A549 (cell line): ENCODE data around the gene RASSF8. TPM values are rescaled to one million over a fixed set of nuclear protein-coding genes. Genes with fewer than 3 reads are reported as not detected.

ENCODE experiments used
- ATAC-seq, 2 experiments: fragments of 200-7000 bp in 1 of 2; fragments of >200 bp in 1 of 2; cut with Nextera tagmentation in 1 of 2; cut with Tn5 transposase in 1 of 2; 3 replicates each; pipeline versions ENCODE4 v1.8.0 to v1.9.1; 2018 to 2020; ENCODE audit warnings: mild to moderate bottlenecking in 1 of 2, moderate library complexity in 1 of 2
- CTCF ChIA-PET: fragments of 300-600 bp; sonication (Branson Sonifier 250); formaldehyde crosslinking; extraction: SDS; loops from one replicate; lab custom pipeline; 2021; ENCODE audit warnings: antibody characterized with exemption, inconsistent platforms; lab: Yijun Ruan, JAX
- POLR2A ChIA-PET: fragments of 350-600 bp; formaldehyde crosslinking; extraction: SDS; loops from one replicate; lab custom pipeline; 2021; ENCODE audit warnings: antibody characterized with exemption, inconsistent platforms; lab: Yijun Ruan, JAX
- DNase-seq, 2 experiments: peaks; one replicate each; pipeline versions ENCODE4 v3.0.0 to v3.0.0-alpha.2; 2011 to 2016; ENCODE audit warnings: low read depth in 1 of 2, low spot score in 1 of 2
- FAIRE-seq: peaks from 2 replicates; lab custom pipeline; 2011; peaks lifted over from hg19 to GRCh38; lab: Jason Lieb, UNC
- H3K27ac ChIP-seq, 2 experiments: fragments of >200 bp; sonication (Bioruptor Twin); formaldehyde crosslinking; 3 replicates each; pipeline ENCODE4 v1.5.1; 2016 to 2017
- H3K4me1 ChIP-seq: fragments of >200 bp; sonication (Bioruptor Twin); formaldehyde crosslinking; 3 replicates; pipeline ENCODE4 v1.6.1; 2016
- H3K4me2 ChIP-seq: fragments of >200 bp; sonication (Bioruptor Twin); formaldehyde crosslinking; 3 replicates; pipeline ENCODE4 v1.6.1; 2016
- H3K4me3 ChIP-seq: fragments of >200 bp; sonication (Bioruptor Twin); formaldehyde crosslinking; 3 replicates; pipeline ENCODE4 v1.5.1; 2016
- H3K9me3 ChIP-seq: fragments of >200 bp; sonication (Bioruptor Twin); formaldehyde crosslinking; 3 replicates; pipeline ENCODE4 v1.6.1; 2016
- BHLHE40 ChIP-seq: IDR thresholded peaks from 2 replicates; pipeline ENCODE4 v1.6.1; 2012; ENCODE audit warnings: low read depth, low read length, inconsistent platforms
- CBX2 ChIP-seq: fragments of 200-600 bp; sonication (generic); IDR thresholded peaks from 2 replicates; pipeline ENCODE4 v1.6.1; 2016; ENCODE audit warnings: low read depth, mild to moderate bottlenecking, borderline replicate concordance
- EHF ChIP-seq: fragments of 250-450 bp; sonication (Bioruptor Pico); IDR thresholded peaks from 2 replicates; pipeline ENCODE4 v1.5.0; 2020; ENCODE audit warnings: mild to moderate bottlenecking
- EP300 ChIP-seq, 2 experiments: fragments of >200 bp; sonication (Bioruptor Twin); formaldehyde crosslinking; IDR thresholded peaks; 2 replicates in 1 of 2; 3 replicates in 1 of 2; pipeline ENCODE4 v1.6.1; 2016 to 2017
- FOSB ChIP-seq: fragments of 250-450 bp; sonication (Bioruptor Pico); IDR thresholded peaks from 2 replicates; pipeline ENCODE4 v1.5.0; 2020; ENCODE audit warnings: mild to moderate bottlenecking, moderate library complexity
- HDAC2 ChIP-seq: fragments of 200-600 bp; sonication (generic); IDR thresholded peaks from 2 replicates; pipeline ENCODE4 v1.6.1; 2016
- HOXB13 ChIP-seq: fragments of 250-450 bp; sonication (Bioruptor Pico); IDR thresholded peaks from 2 replicates; pipeline ENCODE4 v1.5.0; 2020; ENCODE audit warnings: low read depth, mild to moderate bottlenecking, moderate library complexity
- HOXB5 ChIP-seq: fragments of 250-450 bp; sonication (Bioruptor Pico); IDR thresholded peaks from 2 replicates; pipeline ENCODE4 v1.5.0; 2020; ENCODE audit warnings: mild to moderate bottlenecking, moderate library complexity
- JUN ChIP-seq, 2 experiments: fragments of >200 bp; sonication (Bioruptor Twin); formaldehyde crosslinking; IDR thresholded peaks; 2 replicates in 1 of 2; 3 replicates in 1 of 2; pipeline ENCODE4 v1.6.1; 2016 to 2017
- NFE2L2 ChIP-seq: fragments of 150-350 bp; conservative IDR thresholded peaks from 2 replicates; pipeline ENCODE4 v1.6.1; 2014; ENCODE audit warnings: low read length
- NPAS2 ChIP-seq: fragments of 250-450 bp; sonication (Bioruptor Pico); IDR thresholded peaks from 2 replicates; pipeline ENCODE4 v1.8.0; 2022; ENCODE audit warnings: mild to moderate bottlenecking, moderate library complexity, borderline replicate concordance
- POLR2A ChIP-seq: IDR thresholded peaks from 2 replicates; pipeline ENCODE4 v1.6.1; 2012; ENCODE audit warnings: mild to moderate bottlenecking, low read length
- POLR2AphosphoS2 ChIP-seq: conservative IDR thresholded peaks from 2 replicates; pipeline ENCODE4 v1.6.1; 2012; ENCODE audit warnings: low read length, improper control_type of control experiment, inconsistent platforms
- RARB ChIP-seq: fragments of 250-450 bp; sonication (Bioruptor Pico); IDR thresholded peaks from 2 replicates; pipeline ENCODE4 v1.8.0; 2021; ENCODE audit warnings: mild to moderate bottlenecking, moderate library complexity
- ZC3H11A ChIP-seq: fragments of 450-650 bp; IDR thresholded peaks from 2 replicates; pipeline ENCODE4 v1.6.1; 2014; ENCODE audit warnings: antibody characterized with exemption, mild to moderate bottlenecking
- ZNF302 ChIP-seq: fragments of 250-450 bp; sonication (Bioruptor Pico); IDR thresholded peaks from 2 replicates; pipeline ENCODE4 v1.9.0; 2021; ENCODE audit warnings: inconsistent platforms, mild to moderate bottlenecking, moderate library complexity
- WGBS: methylation state at CpG from one replicate; pipeline ENCODE4 v1.1.6; 2017; ENCODE audit errors: missing lambda C conversion rate; 5-methylcytosine and 5-hydroxymethylcytosine counted together
- polyA plus RNA-seq, 4 experiments: library from polyadenylated mRNA; depleted of rRNA in 3 of 4; stranded (reverse); fragments of >200 nt; fragmentation: RNase III in 1 of 4; extraction: RNeasy Plus Mini Kit Qiagen cat#74134 plus additional on column Dnase treatment in 1 of 4; gene quantifications; 2 replicates in 3 of 4; 3 replicates in 1 of 4; pipeline ENCODE4 v1.2.3, GENCODE V29; 2011 to 2017
- TF ChIP-seq, protein P1 (sequence below): fragments of >200 bp; sonication (Bioruptor Twin); formaldehyde crosslinking; IDR thresholded peaks from 3 replicates; pipeline ENCODE4 v1.5.1; 2016
- TF ChIP-seq, protein P2 (sequence below): fragments of 450-650 bp; IDR thresholded peaks from 2 replicates; pipeline ENCODE4 v1.6.1; 2014; ENCODE audit warnings: antibody characterized with exemption
- TF ChIP-seq, protein P3 (sequence below): IDR thresholded peaks from 2 replicates; pipeline ENCODE4 v1.6.1; 2012
- TF ChIP-seq, protein P4 (sequence below): fragments of 200-600 bp; sonication (generic); IDR thresholded peaks from 2 replicates; pipeline ENCODE4 v1.6.1; 2016; ENCODE audit warnings: antibody characterized with exemption, mild to moderate bottlenecking, moderate library complexity
- TF ChIP-seq, protein P5 (sequence below): fragments of 250-450 bp; sonication (Bioruptor Pico); IDR thresholded peaks from 2 replicates; pipeline ENCODE4 v1.5.0; 2021; ENCODE audit warnings: mild to moderate bottlenecking, moderate library complexity, borderline replicate concordance

RASSF8 gene
- polyA plus RNA-seq, 2 of the 4 experiments (the other 2 are of a cell fraction): 5.7 to 8.7 TPM

DNA sequence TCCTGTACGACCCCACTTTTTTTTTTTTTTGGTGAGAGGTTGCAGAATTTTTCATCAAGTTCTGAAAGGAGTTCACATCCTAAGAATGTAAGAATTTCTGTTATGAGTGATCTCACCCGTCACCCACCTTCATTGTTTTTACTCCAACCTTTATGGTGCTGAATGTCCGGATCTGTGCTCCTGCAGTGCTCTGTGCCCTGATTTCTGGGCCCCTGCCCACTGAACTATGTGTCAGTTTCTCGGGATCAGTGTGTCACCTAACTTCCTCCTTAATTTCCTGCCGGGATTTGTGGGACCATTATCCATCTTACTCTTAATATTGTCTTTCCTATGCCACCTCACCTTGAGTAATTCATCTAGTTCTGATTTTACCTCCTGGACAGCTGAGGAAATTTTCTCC lies 11.6 kb downstream of the RASSF8 start:
- POLR2A ChIA-PET: no interaction called here
- H3K9me3 ChIP-seq: no peaks in the 10 kb centered on the region
- no peak overlapping the region for H3K4me2 ChIP-seq
- CTCF ChIA-PET: interaction anchor here (0.7 kb wide), 2 partner anchors 48 to 63 kb away, joined by 3 read pairs; no protein-coding TSS in a partner anchor
- no peak for FAIRE-seq
- no peak for TF ChIP-seq HOXB13 (CRISPR knock-in tag)
- TF ChIP-seq, protein P1, sequence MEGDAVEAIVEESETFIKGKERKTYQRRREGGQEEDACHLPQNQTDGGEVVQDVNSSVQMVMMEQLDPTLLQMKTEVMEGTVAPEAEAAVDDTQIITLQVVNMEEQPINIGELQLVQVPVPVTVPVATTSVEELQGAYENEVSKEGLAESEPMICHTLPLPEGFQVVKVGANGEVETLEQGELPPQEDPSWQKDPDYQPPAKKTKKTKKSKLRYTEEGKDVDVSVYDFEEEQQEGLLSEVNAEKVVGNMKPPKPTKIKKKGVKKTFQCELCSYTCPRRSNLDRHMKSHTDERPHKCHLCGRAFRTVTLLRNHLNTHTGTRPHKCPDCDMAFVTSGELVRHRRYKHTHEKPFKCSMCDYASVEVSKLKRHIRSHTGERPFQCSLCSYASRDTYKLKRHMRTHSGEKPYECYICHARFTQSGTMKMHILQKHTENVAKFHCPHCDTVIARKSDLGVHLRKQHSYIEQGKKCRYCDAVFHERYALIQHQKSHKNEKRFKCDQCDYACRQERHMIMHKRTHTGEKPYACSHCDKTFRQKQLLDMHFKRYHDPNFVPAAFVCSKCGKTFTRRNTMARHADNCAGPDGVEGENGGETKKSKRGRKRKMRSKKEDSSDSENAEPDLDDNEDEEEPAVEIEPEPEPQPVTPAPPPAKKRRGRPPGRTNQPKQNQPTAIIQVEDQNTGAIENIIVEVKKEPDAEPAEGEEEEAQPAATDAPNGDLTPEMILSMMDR: no peak
- no peak for TF ChIP-seq NPAS2
- no peak for TF ChIP-seq ZNF302
- no peak for TF ChIP-seq EHF (CRISPR knock-in tag)
- TF ChIP-seq, protein P2, sequence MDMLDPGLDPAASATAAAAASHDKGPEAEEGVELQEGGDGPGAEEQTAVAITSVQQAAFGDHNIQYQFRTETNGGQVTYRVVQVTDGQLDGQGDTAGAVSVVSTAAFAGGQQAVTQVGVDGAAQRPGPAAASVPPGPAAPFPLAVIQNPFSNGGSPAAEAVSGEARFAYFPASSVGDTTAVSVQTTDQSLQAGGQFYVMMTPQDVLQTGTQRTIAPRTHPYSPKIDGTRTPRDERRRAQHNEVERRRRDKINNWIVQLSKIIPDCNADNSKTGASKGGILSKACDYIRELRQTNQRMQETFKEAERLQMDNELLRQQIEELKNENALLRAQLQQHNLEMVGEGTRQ: no peak
- TF ChIP-seq, protein P3, sequence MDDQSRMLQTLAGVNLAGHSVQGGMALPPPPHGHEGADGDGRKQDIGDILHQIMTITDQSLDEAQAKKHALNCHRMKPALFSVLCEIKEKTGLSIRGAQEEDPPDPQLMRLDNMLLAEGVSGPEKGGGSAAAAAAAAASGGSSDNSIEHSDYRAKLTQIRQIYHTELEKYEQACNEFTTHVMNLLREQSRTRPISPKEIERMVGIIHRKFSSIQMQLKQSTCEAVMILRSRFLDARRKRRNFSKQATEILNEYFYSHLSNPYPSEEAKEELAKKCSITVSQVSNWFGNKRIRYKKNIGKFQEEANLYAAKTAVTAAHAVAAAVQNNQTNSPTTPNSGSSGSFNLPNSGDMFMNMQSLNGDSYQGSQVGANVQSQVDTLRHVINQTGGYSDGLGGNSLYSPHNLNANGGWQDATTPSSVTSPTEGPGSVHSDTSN: no peak
- no peak for TF ChIP-seq NFE2L2
- TF ChIP-seq FOSB (CRISPR knock-in tag): no peak
- H3K4me3 ChIP-seq: no peak overlapping the region
- no peak for DNase-seq
- H3K27ac ChIP-seq: no peak overlapping the region
- 79% methylated on average over 5 of the region's 5 CpGs for WGBS
- H3K4me1 ChIP-seq: no peaks in the 10 kb centered on the region
- no peak for ATAC-seq

DNA sequence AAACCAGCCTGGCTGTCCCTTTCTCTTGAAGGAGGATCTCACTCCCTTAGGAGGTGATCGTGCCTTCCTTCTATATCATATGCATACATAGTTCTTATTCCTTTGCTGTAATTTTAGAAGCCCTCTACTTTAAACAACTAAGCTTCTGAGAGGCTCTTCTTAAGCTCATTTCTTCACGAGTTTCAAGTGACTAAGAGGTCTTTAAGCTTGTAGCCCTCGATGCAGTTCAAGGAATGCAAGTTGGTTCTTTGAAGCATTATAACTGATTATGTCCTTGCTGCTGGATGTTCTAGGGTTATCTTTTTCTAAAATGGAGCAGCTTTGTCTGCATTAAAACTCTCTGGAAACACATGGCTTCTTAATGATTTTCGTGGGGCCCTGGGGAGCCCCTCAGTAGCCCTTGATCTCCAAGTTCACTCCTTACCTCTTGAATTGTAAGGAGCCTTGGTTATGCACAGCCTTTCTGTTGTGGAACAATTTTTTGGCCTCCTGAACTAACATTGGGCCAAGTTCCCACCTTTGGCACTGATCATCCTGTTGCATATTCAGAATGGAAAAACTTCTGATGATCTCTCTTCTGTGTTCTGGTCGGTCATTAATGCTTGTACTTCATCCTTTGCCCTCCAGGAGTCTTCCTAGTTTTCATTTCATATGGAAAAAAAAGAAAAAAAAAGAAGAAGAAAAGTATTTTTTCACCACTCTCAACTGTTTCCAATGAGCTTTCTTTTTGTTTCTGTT lies 12.6 kb downstream of the RASSF8 start:
- H3K9me3 ChIP-seq: no peaks in the 10 kb centered on the region
- H3K27ac ChIP-seq: no peak overlapping the region
- no peak overlapping the region for H3K4me2 ChIP-seq
- H3K4me1 ChIP-seq: no peaks in the 10 kb centered on the region
- WGBS: 76% methylated on average over 5 of the region's 5 CpGs
- POLR2A ChIA-PET: interaction anchor here (2.0 kb wide), 1 partner anchor 12 kb away, joined by 5 read pairs; the partner anchor contains the start of gene RASSF8
- TF ChIP-seq HOXB5: no peak
- no peak for TF ChIP-seq ZC3H11A
- TF ChIP-seq, all 56 proteins: peak for 0
- ATAC-seq (no peak), FAIRE-seq (no peak), DNase-seq (no peak)
- CTCF ChIA-PET: interaction anchor here (0.7 kb wide), 1 partner anchor 47 kb away, joined by 3 read pairs; no protein-coding TSS in a partner anchor
- no peak overlapping the region for H3K4me3 ChIP-seq

DNA sequence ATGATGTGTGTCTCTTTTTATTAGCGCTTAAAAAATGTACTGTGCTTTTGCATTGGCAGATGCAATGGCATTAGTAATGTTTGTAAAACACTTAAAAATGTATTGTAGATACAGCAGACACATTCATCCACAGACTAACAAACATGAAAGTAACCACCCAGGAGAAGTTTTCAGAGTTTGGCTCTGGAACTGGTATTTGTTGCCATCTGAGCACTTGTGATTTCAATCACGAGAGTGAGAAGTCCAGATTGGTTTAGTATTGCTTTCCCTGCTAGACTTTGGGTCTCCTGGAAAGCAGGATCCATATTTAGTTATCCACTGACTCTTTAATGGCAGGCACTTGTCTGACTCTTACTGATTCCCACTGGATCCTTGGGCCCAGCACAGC lies 13.2 kb downstream of the RASSF8 start:
- 91% methylated on average over 2 of the region's 2 CpGs for WGBS

More for the DNA sequence above, 13.2 kb downstream of the RASSF8 start:
- no peak for ATAC-seq
- ChIA-PET POLR2A (interaction anchor here (2.0 kb wide), 1 partner anchor 13 kb away, joined by 5 read pairs; the partner anchor contains the start of gene RASSF8), CTCF (no interaction called here)
- no peak for TF ChIP-seq CBX2
- TF ChIP-seq EP300 (IDR thresholded peaks at IDR 0.05): no peak
- no peak for TF ChIP-seq NFE2L2
- TF ChIP-seq HDAC2: no peak
- TF ChIP-seq POLR2AphosphoS2: no peak
- TF ChIP-seq, protein P4, sequence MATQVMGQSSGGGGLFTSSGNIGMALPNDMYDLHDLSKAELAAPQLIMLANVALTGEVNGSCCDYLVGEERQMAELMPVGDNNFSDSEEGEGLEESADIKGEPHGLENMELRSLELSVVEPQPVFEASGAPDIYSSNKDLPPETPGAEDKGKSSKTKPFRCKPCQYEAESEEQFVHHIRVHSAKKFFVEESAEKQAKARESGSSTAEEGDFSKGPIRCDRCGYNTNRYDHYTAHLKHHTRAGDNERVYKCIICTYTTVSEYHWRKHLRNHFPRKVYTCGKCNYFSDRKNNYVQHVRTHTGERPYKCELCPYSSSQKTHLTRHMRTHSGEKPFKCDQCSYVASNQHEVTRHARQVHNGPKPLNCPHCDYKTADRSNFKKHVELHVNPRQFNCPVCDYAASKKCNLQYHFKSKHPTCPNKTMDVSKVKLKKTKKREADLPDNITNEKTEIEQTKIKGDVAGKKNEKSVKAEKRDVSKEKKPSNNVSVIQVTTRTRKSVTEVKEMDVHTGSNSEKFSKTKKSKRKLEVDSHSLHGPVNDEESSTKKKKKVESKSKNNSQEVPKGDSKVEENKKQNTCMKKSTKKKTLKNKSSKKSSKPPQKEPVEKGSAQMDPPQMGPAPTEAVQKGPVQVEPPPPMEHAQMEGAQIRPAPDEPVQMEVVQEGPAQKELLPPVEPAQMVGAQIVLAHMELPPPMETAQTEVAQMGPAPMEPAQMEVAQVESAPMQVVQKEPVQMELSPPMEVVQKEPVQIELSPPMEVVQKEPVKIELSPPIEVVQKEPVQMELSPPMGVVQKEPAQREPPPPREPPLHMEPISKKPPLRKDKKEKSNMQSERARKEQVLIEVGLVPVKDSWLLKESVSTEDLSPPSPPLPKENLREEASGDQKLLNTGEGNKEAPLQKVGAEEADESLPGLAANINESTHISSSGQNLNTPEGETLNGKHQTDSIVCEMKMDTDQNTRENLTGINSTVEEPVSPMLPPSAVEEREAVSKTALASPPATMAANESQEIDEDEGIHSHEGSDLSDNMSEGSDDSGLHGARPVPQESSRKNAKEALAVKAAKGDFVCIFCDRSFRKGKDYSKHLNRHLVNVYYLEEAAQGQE: no peak
- TF ChIP-seq POLR2A: no peak
- TF ChIP-seq, protein P5, sequence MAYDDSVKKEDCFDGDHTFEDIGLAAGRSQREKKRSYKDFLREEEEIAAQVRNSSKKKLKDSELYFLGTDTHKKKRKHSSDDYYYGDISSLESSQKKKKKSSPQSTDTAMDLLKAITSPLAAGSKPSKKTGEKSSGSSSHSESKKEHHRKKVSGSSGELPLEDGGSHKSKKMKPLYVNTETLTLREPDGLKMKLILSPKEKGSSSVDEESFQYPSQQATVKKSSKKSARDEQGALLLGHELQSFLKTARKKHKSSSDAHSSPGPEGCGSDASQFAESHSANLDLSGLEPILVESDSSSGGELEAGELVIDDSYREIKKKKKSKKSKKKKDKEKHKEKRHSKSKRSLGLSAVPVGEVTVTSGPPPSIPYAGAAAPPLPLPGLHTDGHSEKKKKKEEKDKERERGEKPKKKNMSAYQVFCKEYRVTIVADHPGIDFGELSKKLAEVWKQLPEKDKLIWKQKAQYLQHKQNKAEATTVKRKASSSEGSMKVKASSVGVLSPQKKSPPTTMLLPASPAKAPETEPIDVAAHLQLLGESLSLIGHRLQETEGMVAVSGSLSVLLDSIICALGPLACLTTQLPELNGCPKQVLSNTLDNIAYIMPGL: no peak
- no peak for TF ChIP-seq RARB (CRISPR knock-in tag)
- TF ChIP-seq BHLHE40: no peak
- TF ChIP-seq, protein P2: no peak
- no peak for TF ChIP-seq JUN (IDR thresholded peaks at IDR 0.05)
- Histone ChIP-seq H3K4me2 (no peak overlapping the region), H3K4me3 (no peak overlapping the region), H3K4me1 (no peaks in the 10 kb centered on the region), H3K27ac (no peak overlapping the region), H3K9me3 (no peaks in the 10 kb centered on the region)
- no peak for FAIRE-seq
- DNase-seq: no peak
